Duodenal mucosa (tissue), 2 donors: Measurements from ENCODE around the gene MAGEB17.

Experiments used
- H3K27ac ChIP-seq: one replicate; pipeline ENCODE4 v1.7.0; 2013; ENCODE audit warnings: low read depth, low read length
- H3K27me3 ChIP-seq, 2 donors: one replicate each; pipeline ENCODE4 v1.7.0; 2013; ENCODE audit warnings: low read length in 2 of 2, control low read depth in 1 of 2; ENCODE audit not compliant: insufficient read depth in 2 of 2, control insufficient read depth in 1 of 2
- H3K36me3 ChIP-seq, 2 donors: one replicate each; pipeline ENCODE4 v1.7.0; 2013; ENCODE audit warnings: low read length in 2 of 2, control low read depth in 1 of 2; ENCODE audit not compliant: insufficient read depth in 2 of 2, control insufficient read depth in 1 of 2
- H3K4me1 ChIP-seq, 2 donors: one replicate each; pipeline ENCODE4 v1.7.0; 2013; ENCODE audit warnings: low read length in 2 of 2, control low read depth in 1 of 2; ENCODE audit not compliant: insufficient read depth in 2 of 2, control insufficient read depth in 1 of 2
- H3K4me3 ChIP-seq, 2 donors: one replicate each; pipeline ENCODE4 v1.7.0; 2013; ENCODE audit warnings: low read length in 2 of 2, low read depth in 1 of 2
- H3K9ac ChIP-seq, 2 donors: one replicate each; pipeline ENCODE4 v1.7.0; 2013; ENCODE audit warnings: low read length in 2 of 2, low read depth in 1 of 2
- H3K9me3 ChIP-seq, 2 donors: one replicate each; pipeline ENCODE4 v1.7.0; 2013; ENCODE audit warnings: low read length in 2 of 2, control low read depth in 1 of 2; ENCODE audit not compliant: control insufficient read depth in 1 of 2

The MAGEB17 gene, protein sequence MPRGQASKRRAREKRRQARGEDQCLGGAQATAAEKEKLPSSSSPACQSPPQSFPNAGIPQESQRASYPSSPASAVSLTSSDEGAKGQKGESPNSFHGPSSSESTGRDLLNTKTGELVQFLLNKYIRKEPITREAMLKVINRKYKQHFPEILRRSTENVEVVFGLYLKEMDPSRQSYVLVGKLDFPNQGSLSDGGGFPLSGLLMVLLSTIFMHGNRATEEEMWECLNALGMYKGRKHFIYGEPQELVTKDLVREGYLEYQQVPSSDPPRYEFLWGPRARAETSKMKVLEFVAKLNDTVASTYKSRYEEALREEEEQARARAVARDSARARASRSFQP

DNA sequence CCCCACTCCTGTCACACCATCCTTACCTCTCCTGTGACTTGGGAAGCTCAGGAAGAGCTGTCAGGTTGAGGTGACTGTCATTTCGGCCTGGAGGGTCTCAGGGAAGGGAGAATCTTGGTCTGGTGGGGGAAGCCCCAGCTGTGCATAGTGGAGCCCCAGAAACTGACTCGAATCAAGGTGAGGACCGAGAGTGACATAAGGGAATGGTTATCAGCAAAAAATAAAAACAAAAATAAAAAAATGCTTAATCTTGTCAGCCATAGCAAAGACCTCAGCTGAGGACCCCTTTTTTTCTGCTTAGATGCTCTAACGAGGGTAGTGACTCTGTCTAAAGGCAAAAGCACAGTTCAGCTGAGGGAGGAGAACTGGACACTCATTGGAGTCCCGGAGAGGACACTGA, at the start of gene MAGEB17:
Gene MAGEB17 (plus strand): TSS at position 301 of the 400 bp plus-strand sequence. CDS start 2,902 bp downstream, outside the sequence.
- Histone ChIP-seq H3K4me1 (no peaks in the 10 kb centered on the region), H3K9ac (no peak within 1 kb of the TSS), H3K27ac (no peak within 1 kb of the TSS), H3K36me3 (no peaks in the 10 kb centered on the region), H3K9me3 (no peaks in the 10 kb centered on the region), H3K4me3 (no peak within 1 kb of the TSS), H3K27me3 (no peaks in the 10 kb centered on the region)

- Histone ChIP-seq H3K9ac (no peak overlapping the region), H3K4me3 (no peak overlapping the region), H3K9me3 (no peaks in the 10 kb centered on the region), H3K4me1 (peaks cover 2 to 9% of the 10 kb centered on the region in 2 donors), H3K27me3 (no peaks in the 10 kb centered on the region), H3K36me3 (no peaks in the 10 kb centered on the region), H3K27ac (no peak overlapping the region)
Measured at GRCh38 chrX:16119353-16120220, 47.7 kb upstream of the MAGEB17 start.

DNA sequence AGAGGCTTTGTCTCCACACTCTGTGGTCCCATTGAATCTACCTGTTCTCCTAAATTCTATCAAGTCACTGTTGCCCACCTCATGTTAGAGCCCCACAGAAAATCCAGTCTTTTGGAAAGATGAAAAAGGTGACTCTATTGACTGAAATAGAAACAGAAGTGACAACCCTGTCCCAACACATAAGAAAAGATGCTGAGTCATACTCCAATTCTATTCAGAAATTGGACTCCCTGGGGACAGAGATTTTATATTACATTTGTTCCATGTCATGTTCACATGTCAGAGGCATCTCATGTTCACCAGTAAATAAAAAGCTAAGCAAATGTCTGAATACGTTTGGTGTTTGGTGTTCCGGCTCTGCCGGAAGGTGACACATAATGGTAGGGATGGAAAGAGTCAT, 46.9 kb upstream of the MAGEB17 start:
- no peaks in the 10 kb centered on the region for H3K36me3 ChIP-seq
- H3K27me3 ChIP-seq: no peaks in the 10 kb centered on the region
- no peak overlapping the region for H3K27ac ChIP-seq
- no peaks in the 10 kb centered on the region for H3K9me3 ChIP-seq
- peaks cover 0 to under 1% of the 10 kb centered on the region in 2 donors for H3K4me1 ChIP-seq
- no peak overlapping the region for H3K4me3 ChIP-seq
- H3K9ac ChIP-seq: no peak overlapping the region

GRCh38 chrX:16123222-16123786, 44.0 kb upstream of the MAGEB17 start, which contains the start of gene GRPR:
Gene GRPR, plus strand, starts transcription at chrX:16123565. Its CDS starts 389 bp downstream, at chrX:16123954.
- Histone ChIP-seq H3K9me3 (no peaks in the 10 kb centered on the region), H3K36me3 (no peaks in the 10 kb centered on the region), H3K9ac (no peak within 1 kb of the TSS), H3K4me1 (no peaks in the 10 kb centered on the region), H3K4me3 (no peak within 1 kb of the TSS), H3K27me3 (no peaks in the 10 kb centered on the region), H3K27ac (no peak within 1 kb of the TSS)

DNA sequence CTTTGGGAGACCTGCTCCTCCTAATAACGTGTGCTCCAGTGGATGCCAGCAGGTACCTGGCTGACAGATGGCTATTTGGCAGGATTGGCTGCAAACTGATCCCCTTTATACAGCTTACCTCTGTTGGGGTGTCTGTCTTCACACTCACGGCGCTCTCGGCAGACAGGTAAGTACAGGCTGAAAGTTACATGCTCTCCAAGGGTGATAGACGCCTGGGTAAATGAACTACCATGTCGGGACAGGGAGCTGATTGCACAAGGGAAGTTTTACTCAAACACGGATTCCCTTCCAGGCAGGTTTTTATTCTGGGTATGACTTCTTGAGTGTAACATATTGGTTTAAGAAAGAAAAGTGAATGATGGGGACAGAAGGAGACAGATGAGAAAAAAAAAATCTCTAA, 43.1 kb upstream of the MAGEB17 start:
- H3K4me1 ChIP-seq: no peaks in the 10 kb centered on the region
- no peak overlapping the region for H3K9ac ChIP-seq
- no peak overlapping the region for H3K4me3 ChIP-seq
- H3K36me3 ChIP-seq: no peaks in the 10 kb centered on the region
- H3K27ac ChIP-seq: no peak overlapping the region
- no peaks in the 10 kb centered on the region for H3K27me3 ChIP-seq
- H3K9me3 ChIP-seq: no peaks in the 10 kb centered on the region

GRCh38 chrX:16125520-16126149, 41.6 kb upstream of the MAGEB17 start:
- Histone ChIP-seq H3K9ac (no peak overlapping the region), H3K9me3 (no peaks in the 10 kb centered on the region), H3K4me1 (no peaks in the 10 kb centered on the region), H3K27me3 (no peaks in the 10 kb centered on the region), H3K27ac (no peak overlapping the region), H3K36me3 (no peaks in the 10 kb centered on the region), H3K4me3 (no peak overlapping the region)

GRCh38 chrX:16130707-16131106, 36.6 kb upstream of the MAGEB17 start:
- Histone ChIP-seq H3K4me3 (no peak overlapping the region), H3K4me1 (no peaks in the 10 kb centered on the region), H3K27me3 (no peaks in the 10 kb centered on the region), H3K9me3 (no peaks in the 10 kb centered on the region), H3K27ac (no peak overlapping the region), H3K9ac (no peak overlapping the region), H3K36me3 (no peaks in the 10 kb centered on the region)

DNA sequence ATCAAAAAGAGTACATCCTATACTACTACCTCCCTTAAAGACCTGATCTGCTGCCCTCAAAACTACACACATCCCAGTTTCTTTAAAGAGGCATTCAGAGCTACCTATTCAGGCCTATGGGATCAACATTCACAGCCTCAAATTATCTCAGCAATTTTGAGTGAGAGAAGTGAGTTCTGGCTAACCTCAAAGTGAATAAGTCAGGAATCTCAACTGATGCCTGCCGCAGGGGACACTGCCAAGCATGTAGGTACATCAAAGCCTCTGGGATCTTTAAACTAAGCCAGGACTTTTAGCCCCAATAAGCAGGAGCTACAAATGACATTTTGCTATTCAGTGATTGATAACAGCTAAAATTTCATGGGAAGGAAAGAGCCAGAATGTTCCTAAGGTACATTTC, 32.3 kb upstream of the MAGEB17 start:
- Histone ChIP-seq H3K9ac (no peak overlapping the region), H3K9me3 (no peaks in the 10 kb centered on the region), H3K27ac (no peak overlapping the region), H3K36me3 (no peaks in the 10 kb centered on the region), H3K4me1 (no peaks in the 10 kb centered on the region), H3K4me3 (no peak overlapping the region), H3K27me3 (no peaks in the 10 kb centered on the region)

GRCh38 chrX:16136080-16136479, 31.2 kb upstream of the MAGEB17 start:
- H3K36me3 ChIP-seq: no peaks in the 10 kb centered on the region
- H3K27me3 ChIP-seq: no peaks in the 10 kb centered on the region
- H3K9ac ChIP-seq: no peak overlapping the region
- no peak overlapping the region for H3K4me3 ChIP-seq
- no peaks in the 10 kb centered on the region for H3K4me1 ChIP-seq
- no peaks in the 10 kb centered on the region for H3K9me3 ChIP-seq
- no peak overlapping the region for H3K27ac ChIP-seq
